ENCODE measurements around the gene SELENON. TPM values are rescaled to one million over a fixed set of nuclear protein-coding genes. Genes with fewer than 3 reads are reported as not detected.

SELENON gene
- total RNA-seq, 1 donor from 2014 or later, result 24.9 TPM

- Mint-ChIP-seq H3K9me3 (no peaks in the 10 kb centered on the region), H3K4me3 (no peak overlapping the region), H3K27me3 (ENCODE audit: insufficient read depth, low read depth) (peaks cover 3% of the 10 kb centered on the region), H3K27ac (no peak overlapping the region), H3K36me3 (peaks cover 16% of the 10 kb centered on the region), H3K4me1 (peaks cover 5% of the 10 kb centered on the region)
- H3K4me2 ChIP-seq, result no peak overlapping the region
- no peak overlapping the region for H3K4me3 ChIP-seq
- H3F3A ChIP-seq (ENCODE audit: low read depth), result no peaks in the 10 kb centered on the region
- H3K36me3 ChIP-seq, result peaks cover 6% of the 10 kb centered on the region
- H3K9me3 ChIP-seq (ENCODE audit: low read depth), result no peaks in the 10 kb centered on the region
- peaks cover 5% of the 10 kb centered on the region for H4K20me1 ChIP-seq (ENCODE audit: low read depth)
- no peak overlapping the region for H2AFZ ChIP-seq (replicated peaks)
- no peak overlapping the region for H3K9ac ChIP-seq
- H3K79me2 ChIP-seq (ENCODE audit: low read depth), result peaks cover 8% of the 10 kb centered on the region
- TF ChIP-seq EZH2phosphoT487 (IDR thresholded peaks at IDR 0.05) (no peak), CTCF (IDR thresholded peaks at IDR 0.05) (no peak), EZH2 (IDR thresholded peaks at IDR 0.05) (no peak)
- DNase-seq (ENCODE audit: low spot score), result no peak
- no peak overlapping the region for H3K27ac ChIP-seq
- no peaks in the 10 kb centered on the region for H3K27me3 ChIP-seq
- no peaks in the 10 kb centered on the region for H3K4me1 ChIP-seq
These were observed 26.6 kb downstream of the SELENON start for GRCh38 chr1:25826571-25826970.

- Histone ChIP-seq H3F3A (ENCODE audit: low read depth) (no peaks in the 10 kb centered on the region), H3K36me3 (peaks cover 6% of the 10 kb centered on the region), H3K4me2 (no peak overlapping the region), H3K27me3 (no peaks in the 10 kb centered on the region), H3K9ac (no peak overlapping the region), H3K9me3 (ENCODE audit: low read depth) (no peaks in the 10 kb centered on the region), H3K4me3 (no peak overlapping the region), H4K20me1 (ENCODE audit: low read depth) (peaks cover 5% of the 10 kb centered on the region), H3K4me1 (no peaks in the 10 kb centered on the region), H3K27ac (no peak overlapping the region), H3K79me2 (ENCODE audit: low read depth) (no peaks in the 10 kb centered on the region), H2AFZ (replicated peaks) (no peak overlapping the region)
- peaks cover 16% of the 10 kb centered on the region for H3K36me3 Mint-ChIP-seq
- H3K9me3 Mint-ChIP-seq, result no peaks in the 10 kb centered on the region
- no peak for DNase-seq (ENCODE audit: low spot score)
- no peaks in the 10 kb centered on the region for H3K27me3 Mint-ChIP-seq (ENCODE audit: insufficient read depth, low read depth)
- H3K4me3 Mint-ChIP-seq, result no peak overlapping the region
- no peaks in the 10 kb centered on the region for H3K4me1 Mint-ChIP-seq
- TF ChIP-seq CTCF (IDR thresholded peaks at IDR 0.05) (no peak), EZH2 (IDR thresholded peaks at IDR 0.05) (no peak), EZH2phosphoT487 (IDR thresholded peaks at IDR 0.05) (no peak)
- H3K27ac Mint-ChIP-seq, result no peak overlapping the region
These were observed 28.5 kb downstream of the SELENON start for GRCh38 chr1:25828491-25828890.

- Histone ChIP-seq H3F3A (ENCODE audit: low read depth) (no peaks in the 10 kb centered on the region), H3K27ac (no peak overlapping the region), H3K9ac (no peak overlapping the region), H3K36me3 (peaks cover 6% of the 10 kb centered on the region), H3K27me3 (no peaks in the 10 kb centered on the region), H3K4me1 (no peaks in the 10 kb centered on the region), H3K4me3 (no peak overlapping the region), H4K20me1 (ENCODE audit: low read depth) (peaks cover 5% of the 10 kb centered on the region), H3K79me2 (ENCODE audit: low read depth) (no peaks in the 10 kb centered on the region), H3K9me3 (ENCODE audit: low read depth) (no peaks in the 10 kb centered on the region), H3K4me2 (no peak overlapping the region), H2AFZ (replicated peaks) (no peak overlapping the region)
- no peak overlapping the region for H3K27ac Mint-ChIP-seq
- no peaks in the 10 kb centered on the region for H3K9me3 Mint-ChIP-seq
- TF ChIP-seq EZH2phosphoT487 (IDR thresholded peaks at IDR 0.05) (no peak), EZH2 (IDR thresholded peaks at IDR 0.05) (no peak), CTCF (IDR thresholded peaks at IDR 0.05) (no peak)
- no peaks in the 10 kb centered on the region for H3K4me1 Mint-ChIP-seq
- DNase-seq (ENCODE audit: low spot score), result no peak
- peaks cover 14% of the 10 kb centered on the region for H3K36me3 Mint-ChIP-seq
- H3K4me3 Mint-ChIP-seq, result no peak overlapping the region
- H3K27me3 Mint-ChIP-seq (ENCODE audit: insufficient read depth, low read depth), result no peaks in the 10 kb centered on the region
These were observed 29.1 kb downstream of the SELENON start for GRCh38 chr1:25829046-25829445.
